TTC549 (cell line): Measurements from ENCODE around the gene ARHGAP23.
"Not testable (repeated sequence)": the region's sequence is repeated elsewhere in the genome, so short reads cannot be mapped to it uniquely, and the experiment has no call there.

Source experiments
- FAIRE-seq: peaks from 2 replicates; lab custom pipeline; 2012; peaks lifted over from hg19 to GRCh38; lab: Jason Lieb, UNC

The ARHGAP23 gene

GRCh38 chr17:38531761-38532160, 103.5 kb downstream of the ARHGAP23 start:
- not testable (repeated sequence) for FAIRE-seq

GRCh38 chr17:38532451-38532850, 104.2 kb downstream of the ARHGAP23 start:
- FAIRE-seq = no peak

GRCh38 chr17:38533241-38533640, 105.0 kb downstream of the ARHGAP23 start:
- FAIRE-seq = no peak

- no peak for FAIRE-seq
Measured at GRCh38 chr17:38533866-38534497, 105.7 kb downstream of the ARHGAP23 start.

- no peak for FAIRE-seq
Measured at GRCh38 chr17:38534498-38534885, 106.2 kb downstream of the ARHGAP23 start.

- FAIRE-seq = no peak
Measured at GRCh38 chr17:38535886-38536285, 107.6 kb downstream of the ARHGAP23 start.

- FAIRE-seq = no peak
Measured at GRCh38 chr17:38536661-38537060, 108.4 kb downstream of the ARHGAP23 start.

- FAIRE-seq = no peak
Measured at GRCh38 chr17:38538906-38539305, 110.6 kb downstream of the ARHGAP23 start.

- FAIRE-seq = no peak
Measured at GRCh38 chr17:38539386-38539785, 111.1 kb downstream of the ARHGAP23 start.

GRCh38 chr17:38540514-38541045, 112.3 kb downstream of the ARHGAP23 start:
- no peak for FAIRE-seq

GRCh38 chr17:38541281-38541680, 113.0 kb downstream of the ARHGAP23 start:
- no peak for FAIRE-seq

GRCh38 chr17:38542286-38542685, 114.0 kb downstream of the ARHGAP23 start:
- no peak for FAIRE-seq

GRCh38 chr17:38543403-38544174, 115.3 kb downstream of the ARHGAP23 start:
- no peak for FAIRE-seq

GRCh38 chr17:38544175-38544838, 116.0 kb downstream of the ARHGAP23 start:
- no peak for FAIRE-seq

GRCh38 chr17:38544839-38545209, 116.6 kb downstream of the ARHGAP23 start:
- FAIRE-seq = no peak

- FAIRE-seq = no peak
Measured at GRCh38 chr17:38545531-38546225, 117.4 kb downstream of the ARHGAP23 start.

GRCh38 chr17:38546396-38546795, 118.1 kb downstream of the ARHGAP23 start:
- FAIRE-seq = no peak

- no peak for FAIRE-seq
Measured at GRCh38 chr17:38547444-38547843, 119.2 kb downstream of the ARHGAP23 start.

- no peak for FAIRE-seq
Measured at GRCh38 chr17:38549285-38549684, 121.0 kb downstream of the ARHGAP23 start.

- no peak for FAIRE-seq
Measured at GRCh38 chr17:38550661-38551060, 122.4 kb downstream of the ARHGAP23 start.

GRCh38 chr17:38551121-38551520, 122.9 kb downstream of the ARHGAP23 start:
- no peak for FAIRE-seq

- FAIRE-seq = no peak
Measured at GRCh38 chr17:38552343-38552742, 124.1 kb downstream of the ARHGAP23 start.
